ENCODE data around the gene ENPP6.
"Not testable (repeated sequence)": the region's sequence is repeated elsewhere in the genome, so short reads cannot be mapped to it uniquely, and the experiment has no call there.

ENPP6 gene

DNA sequence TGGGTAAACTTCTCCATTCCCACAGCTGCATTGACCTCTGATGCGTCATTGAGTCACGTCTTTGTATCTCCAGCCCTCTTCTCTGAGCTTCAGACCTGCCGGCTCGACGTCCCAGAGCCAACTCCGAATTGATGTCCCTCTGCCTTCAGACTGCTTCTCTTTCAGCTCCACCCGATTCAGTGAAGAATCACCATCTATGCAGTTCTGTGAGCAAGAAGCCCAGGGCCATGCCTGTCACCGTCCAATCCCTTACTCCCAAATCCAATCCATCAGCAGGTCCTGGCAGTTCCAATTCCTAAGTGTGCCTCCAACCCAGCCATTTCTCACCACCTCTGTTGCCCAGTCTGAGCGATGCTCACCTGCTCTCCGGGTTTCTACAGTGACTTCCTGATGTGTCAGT lies 70.7 kb downstream of the ENPP6 start:
- TF ChIP-seq, protein P1, sequence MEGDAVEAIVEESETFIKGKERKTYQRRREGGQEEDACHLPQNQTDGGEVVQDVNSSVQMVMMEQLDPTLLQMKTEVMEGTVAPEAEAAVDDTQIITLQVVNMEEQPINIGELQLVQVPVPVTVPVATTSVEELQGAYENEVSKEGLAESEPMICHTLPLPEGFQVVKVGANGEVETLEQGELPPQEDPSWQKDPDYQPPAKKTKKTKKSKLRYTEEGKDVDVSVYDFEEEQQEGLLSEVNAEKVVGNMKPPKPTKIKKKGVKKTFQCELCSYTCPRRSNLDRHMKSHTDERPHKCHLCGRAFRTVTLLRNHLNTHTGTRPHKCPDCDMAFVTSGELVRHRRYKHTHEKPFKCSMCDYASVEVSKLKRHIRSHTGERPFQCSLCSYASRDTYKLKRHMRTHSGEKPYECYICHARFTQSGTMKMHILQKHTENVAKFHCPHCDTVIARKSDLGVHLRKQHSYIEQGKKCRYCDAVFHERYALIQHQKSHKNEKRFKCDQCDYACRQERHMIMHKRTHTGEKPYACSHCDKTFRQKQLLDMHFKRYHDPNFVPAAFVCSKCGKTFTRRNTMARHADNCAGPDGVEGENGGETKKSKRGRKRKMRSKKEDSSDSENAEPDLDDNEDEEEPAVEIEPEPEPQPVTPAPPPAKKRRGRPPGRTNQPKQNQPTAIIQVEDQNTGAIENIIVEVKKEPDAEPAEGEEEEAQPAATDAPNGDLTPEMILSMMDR (IDR thresholded peaks at IDR 0.05), result no peak
- H3K27ac ChIP-seq, result peak overlapping the region; percentile 56
- no peaks in the 10 kb centered on the region for H3K27me3 ChIP-seq
- H3K9me3 ChIP-seq, result no peaks in the 10 kb centered on the region
- no peak overlapping the region for H3K4me3 ChIP-seq (ENCODE audit: low read depth in 1 of 2, low read length in 1 of 2)
- H3K36me3 ChIP-seq, result no peaks in the 10 kb centered on the region
- peaks cover 57% of the 10 kb centered on the region in 2 experiments for H3K4me1 ChIP-seq (ENCODE audit: control insufficient read depth in 1 of 2, insufficient read depth in 1 of 2, low read depth in 1 of 2, low read length in 1 of 2)

DNA sequence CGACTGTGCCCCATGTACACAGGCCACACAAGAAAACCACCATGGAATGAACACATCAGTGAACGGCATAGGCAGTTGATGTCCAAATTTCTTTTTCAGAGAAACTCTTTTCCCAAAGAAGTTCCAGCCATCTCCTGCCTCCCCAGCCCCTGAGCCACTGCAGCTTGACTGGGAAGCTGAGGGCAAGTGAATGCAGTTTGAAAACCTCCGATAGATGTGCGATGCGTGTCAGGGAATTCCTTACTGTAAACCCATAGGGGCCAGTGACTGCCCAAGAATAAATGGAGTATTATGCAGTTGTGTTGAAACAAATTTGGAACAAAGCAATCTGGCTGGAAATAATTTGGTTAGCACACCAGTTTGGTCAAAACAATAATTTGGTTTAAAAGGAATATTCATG lies 72.1 kb downstream of the ENPP6 start:
- no peaks in the 10 kb centered on the region for H3K27me3 ChIP-seq
- no peaks in the 10 kb centered on the region for H3K36me3 ChIP-seq
- TF ChIP-seq, protein P1 (IDR thresholded peaks at IDR 0.05), result no peak
- H3K27ac ChIP-seq, result no peak overlapping the region
- no peak overlapping the region for H3K4me3 ChIP-seq (ENCODE audit: low read depth in 1 of 2, low read length in 1 of 2)
- no peaks in the 10 kb centered on the region for H3K9me3 ChIP-seq
- peaks cover 43 to 44% of the 10 kb centered on the region in 2 experiments for H3K4me1 ChIP-seq (ENCODE audit: control insufficient read depth in 1 of 2, insufficient read depth in 1 of 2, low read depth in 1 of 2, low read length in 1 of 2)

DNA sequence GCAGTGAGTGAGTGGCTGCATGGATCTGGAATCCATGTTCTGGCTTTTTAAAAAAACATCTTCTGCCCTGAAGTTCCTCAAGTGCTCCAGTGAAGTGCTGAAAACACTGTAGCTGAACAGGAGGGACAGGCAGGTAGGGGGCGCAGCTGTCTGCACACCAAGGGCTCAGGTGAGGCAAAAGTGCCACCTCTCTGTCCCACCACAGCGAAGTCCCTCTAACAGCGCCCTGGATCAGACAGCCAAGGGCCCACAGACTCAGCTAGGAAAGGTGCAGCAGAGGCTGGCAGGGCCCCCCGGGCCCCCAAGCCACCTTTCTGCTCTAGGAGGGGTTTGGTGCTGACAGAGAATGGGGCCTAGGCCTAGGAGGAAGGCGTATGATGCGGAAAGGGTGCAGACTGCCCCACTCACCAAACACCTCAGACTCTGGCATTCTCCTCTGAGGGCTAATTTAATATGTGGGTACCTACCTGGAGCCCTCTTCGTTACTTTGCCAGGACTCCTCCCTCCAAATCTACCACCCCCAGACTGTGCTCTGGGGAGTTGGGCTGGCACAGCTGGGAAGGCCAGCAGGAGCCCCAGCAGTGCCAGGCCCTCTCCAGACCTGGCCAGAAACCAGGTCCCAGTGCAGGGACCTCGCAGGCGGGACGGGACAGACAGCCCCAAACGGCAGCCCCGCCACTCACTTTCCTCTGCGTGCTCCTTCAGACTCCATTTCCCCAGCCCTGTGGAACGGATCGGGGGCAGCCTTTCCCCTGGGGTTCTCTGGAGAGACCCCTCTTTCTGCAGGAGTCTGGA lies 73.7 kb downstream of the ENPP6 start:
- Histone ChIP-seq H3K4me3 (ENCODE audit: low read depth in 1 of 2, low read length in 1 of 2) (no peak overlapping the region), H3K4me1 (ENCODE audit: control insufficient read depth in 1 of 2, insufficient read depth in 1 of 2, low read depth in 1 of 2, low read length in 1 of 2) (peaks cover 27% of the 10 kb centered on the region in 2 experiments)

DNA sequence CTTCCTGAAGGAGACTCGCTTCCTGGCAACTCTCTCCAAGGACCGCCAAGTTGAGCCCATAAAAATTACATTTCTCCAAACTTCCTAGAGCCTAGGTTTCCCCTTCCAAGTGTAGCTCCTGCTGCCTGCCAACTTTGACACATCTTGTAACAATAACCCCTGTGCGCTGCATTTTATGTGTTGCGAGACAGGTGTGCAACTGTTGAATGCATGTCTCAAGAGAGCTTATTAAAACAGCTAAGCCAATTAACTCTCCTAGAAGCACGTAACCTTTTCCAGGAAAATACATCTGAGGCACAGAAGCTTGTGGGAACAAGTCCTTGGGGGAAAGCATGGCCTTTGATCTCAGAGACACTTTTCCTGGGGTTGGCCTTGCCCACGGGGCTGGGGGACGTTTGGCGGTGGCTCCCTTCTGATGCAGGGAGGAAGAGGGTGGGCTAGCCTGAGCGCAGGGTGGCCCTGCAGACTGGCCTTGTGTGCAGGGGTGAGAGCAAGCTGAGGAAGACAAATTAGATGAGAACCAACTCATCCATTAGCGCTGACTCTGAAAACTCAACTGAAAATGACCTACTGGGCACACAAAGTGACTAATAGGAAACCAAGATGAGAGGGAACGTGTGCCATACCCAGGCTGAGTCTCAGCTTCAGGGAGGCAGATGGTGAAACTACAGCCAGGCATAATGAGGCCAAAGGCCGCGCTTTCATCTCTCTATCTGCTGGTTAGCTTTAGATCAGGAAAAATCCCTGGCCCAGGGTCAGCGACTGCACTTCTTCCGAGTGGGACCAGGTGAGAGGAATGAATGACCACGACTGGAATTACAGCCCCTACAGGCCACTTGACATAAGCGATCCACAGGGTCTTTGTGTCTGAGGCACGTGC lies 75.3 kb downstream of the ENPP6 start:
- no peaks in the 10 kb centered on the region for H3K36me3 ChIP-seq
- H3K27me3 ChIP-seq, result no peaks in the 10 kb centered on the region
- TF ChIP-seq, protein P1 (IDR thresholded peaks at IDR 0.05), result no peak
- H3K27ac ChIP-seq, result no peak overlapping the region
- peaks cover under 1% of the 10 kb centered on the region for H3K9me3 ChIP-seq
- no peak overlapping the region for H3K4me3 ChIP-seq (ENCODE audit: low read depth in 1 of 2, low read length in 1 of 2)
- H3K4me1 ChIP-seq (ENCODE audit: control insufficient read depth in 1 of 2, insufficient read depth in 1 of 2, low read depth in 1 of 2, low read length in 1 of 2), result peaks cover 11% of the 10 kb centered on the region in 2 experiments

More for the DNA sequence above, 73.7 kb downstream of the ENPP6 start:
- Histone ChIP-seq H3K27ac (no peak overlapping the region), H3K27me3 (no peaks in the 10 kb centered on the region), H3K9me3 (no peaks in the 10 kb centered on the region), H3K36me3 (no peaks in the 10 kb centered on the region)
- TF ChIP-seq, protein P1 (IDR thresholded peaks at IDR 0.05), result no peak

DNA sequence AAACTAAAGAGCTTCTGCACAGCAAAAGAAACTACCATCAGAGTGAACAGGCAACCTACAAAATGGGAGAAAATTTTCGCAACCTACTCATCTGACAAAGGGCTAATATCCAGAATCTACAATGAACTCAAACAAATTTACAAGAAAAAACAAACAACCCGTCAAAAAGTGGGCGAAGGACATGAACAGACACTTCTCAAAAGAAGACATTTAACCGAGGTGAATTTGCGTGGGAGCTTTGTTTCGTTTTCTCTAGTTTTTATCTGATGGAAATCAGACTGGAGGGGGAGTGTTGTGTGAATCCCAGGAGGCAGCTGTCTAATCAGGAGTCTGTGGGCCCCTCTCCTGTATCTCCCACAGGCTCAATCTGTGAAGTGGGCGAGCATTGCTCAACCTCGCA lies 76.8 kb downstream of the ENPP6 start:
- H3K27ac ChIP-seq; H3K27me3 ChIP-seq; H3K9me3 ChIP-seq; H3K4me3 ChIP-seq (ENCODE audit: low read depth in 1 of 2, low read length in 1 of 2); H3K36me3 ChIP-seq; H3K4me1 ChIP-seq (ENCODE audit: control insufficient read depth in 1 of 2, insufficient read depth in 1 of 2, low read depth in 1 of 2, low read length in 1 of 2): not testable (repeated sequence)

DNA sequence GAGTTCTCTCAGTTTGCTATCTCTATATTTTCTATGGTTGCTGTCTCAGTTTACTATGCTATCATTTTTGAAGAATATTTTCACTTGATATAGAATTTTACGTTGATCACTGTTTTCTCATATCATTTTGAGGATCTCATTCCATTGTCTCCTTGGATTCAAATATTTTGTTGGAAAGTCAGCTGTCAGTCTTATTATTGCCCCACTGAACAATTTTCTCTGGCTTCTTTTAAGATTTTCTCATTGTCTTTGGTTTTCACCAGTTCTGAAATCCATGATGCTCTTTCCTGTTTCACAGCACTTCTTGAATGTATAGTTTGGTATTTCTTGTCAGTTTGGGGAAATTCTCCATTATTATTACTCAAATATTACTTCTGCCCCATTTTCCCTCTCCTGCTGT lies 81.1 kb downstream of the ENPP6 start:
- H3K27ac ChIP-seq, result no peak overlapping the region
- H3K27me3 ChIP-seq, result no peaks in the 10 kb centered on the region
- H3K36me3 ChIP-seq, result no peaks in the 10 kb centered on the region
- TF ChIP-seq, protein P1 (IDR thresholded peaks at IDR 0.05), result no peak
- H3K4me3 ChIP-seq (ENCODE audit: low read depth in 1 of 2, low read length in 1 of 2), result no peak overlapping the region
- peaks cover 9% of the 10 kb centered on the region for H3K9me3 ChIP-seq
- no peaks in the 10 kb centered on the region for H3K4me1 ChIP-seq (ENCODE audit: control insufficient read depth in 1 of 2, insufficient read depth in 1 of 2, low read depth in 1 of 2, low read length in 1 of 2)

All from neutrophil (primary cell).